Breast epithelium (tissue), 4 donors: Measurements from ENCODE around the gene PTPN6. TPM values are rescaled to one million over a fixed set of nuclear protein-coding genes. Genes with fewer than 3 reads are reported as not detected.
A peak's percentile ranks its signal among the peaks of the same experiment; 100 is the strongest.

Source experiments
- DNase-seq, 2 donors: peaks; one replicate each; pipeline ENCODE4 v3.0.0-alpha.2; 2019; ENCODE audit warnings: low spot score in 2 of 2
- H3K27ac ChIP-seq, 2 donors: fragments of 200-600 bp; sonication (generic) in 1 of 2; one replicate each; pipeline ENCODE4 v1.5.1; 2016 to 2019; ENCODE audit warnings: mild to moderate bottlenecking in 1 of 2
- H3K27me3 ChIP-seq, 2 donors: fragments of 200-600 bp; sonication (generic) in 1 of 2; one replicate each; pipeline versions ENCODE4 v1.5.1 to v1.6.0; 2017 to 2019; ENCODE audit warnings: control low read depth in 1 of 2, mild to moderate bottlenecking in 1 of 2
- H3K36me3 ChIP-seq: fragments of 200-600 bp; one replicate; pipeline ENCODE4 v1.5.1; 2019
- H3K4me1 ChIP-seq, 2 donors: fragments of 200-600 bp; sonication (generic); one replicate each; pipeline ENCODE4 v1.5.1; 2016 to 2019; ENCODE audit warnings: control low read depth in 1 of 2
- H3K4me3 ChIP-seq, 3 donors: fragments of 200-600 bp; sonication (generic); 1 replicate in 2 of 3; 2 replicates in 1 of 3; pipeline ENCODE4 v1.5.1; 2016 to 2019; ENCODE audit warnings: mild to moderate bottlenecking in 3 of 3, moderate library complexity in 2 of 3
- H3K9me3 ChIP-seq, 2 donors: fragments of 200-600 bp; sonication (generic) in 1 of 2; one replicate each; pipeline ENCODE4 v1.5.1; 2016 to 2019; ENCODE audit warnings: control low read depth in 1 of 2
- CTCF ChIP-seq, 3 donors: fragments of 450-650 bp; IDR thresholded peaks; one replicate each; pipeline ENCODE4 v1.5.1; 2016 to 2017; ENCODE audit warnings: antibody characterized with exemption in 3 of 3, mild to moderate bottlenecking in 3 of 3, moderate library complexity in 3 of 3
- POLR2A ChIP-seq: fragments of 450-650 bp; IDR thresholded peaks from one replicate; pipeline ENCODE4 v1.6.1; 2016; ENCODE audit warnings: antibody characterized with exemption, mild to moderate bottlenecking, moderate library complexity
- POLR2AphosphoS5 ChIP-seq, 3 donors: sonication (generic); formaldehyde crosslinking; IDR thresholded peaks; one replicate each; pipeline ENCODE4 v1.6.1; 2017; ENCODE audit warnings: antibody characterized with exemption in 3 of 3
- intact Hi-C: fragments of 100-400 bp; cut with DNase I; formaldehyde crosslinking; loops from one replicate; pipeline ENCODE4 v1.15.1; 2023; ENCODE audit warnings: low total_unique reads
- total RNA-seq, 3 donors: library from RNA; depleted of rRNA; stranded (reverse); fragments of >200 nt; gene quantifications; one replicate each; pipeline ENCODE4 v1.1.0, GENCODE V29; 2016

PTPN6 gene
- total RNA-seq, 3 donors from 2014 or later = 14.7 to 28.0 (median 20.3) TPM

DNA sequence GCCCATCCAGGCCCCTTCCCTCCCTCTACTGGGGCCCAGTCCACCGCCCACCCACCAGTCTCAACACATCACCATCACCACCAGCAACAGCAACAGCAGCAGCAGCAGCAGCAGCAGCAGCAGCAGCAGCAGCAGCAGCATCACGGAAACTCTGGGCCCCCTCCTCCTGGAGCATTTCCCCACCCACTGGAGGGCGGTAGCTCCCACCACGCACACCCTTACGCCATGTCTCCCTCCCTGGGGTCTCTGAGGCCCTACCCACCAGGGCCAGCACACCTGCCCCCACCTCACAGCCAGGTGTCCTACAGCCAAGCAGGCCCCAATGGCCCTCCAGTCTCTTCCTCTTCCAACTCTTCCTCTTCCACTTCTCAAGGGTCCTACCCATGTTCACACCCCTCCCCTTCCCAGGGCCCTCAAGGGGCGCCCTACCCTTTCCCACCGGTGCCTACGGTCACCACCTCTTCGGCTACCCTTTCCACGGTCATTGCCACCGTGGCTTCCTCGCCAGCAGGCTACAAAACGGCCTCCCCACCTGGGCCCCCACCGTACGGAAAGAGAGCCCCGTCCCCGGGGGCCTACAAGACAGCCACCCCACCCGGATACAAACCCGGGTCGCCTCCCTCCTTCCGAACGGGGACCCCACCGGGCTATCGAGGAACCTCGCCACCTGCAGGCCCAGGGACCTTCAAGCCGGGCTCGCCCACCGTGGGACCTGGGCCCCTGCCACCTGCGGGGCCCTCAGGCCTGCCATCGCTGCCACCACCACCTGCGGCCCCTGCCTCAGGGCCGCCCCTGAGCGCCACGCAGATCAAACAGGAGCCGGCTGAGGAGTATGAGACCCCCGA lies 14.3 kb upstream of the PTPN6 start:
- intact Hi-C loops = no loop called here
- H3K9me3 ChIP-seq = no peaks in the 10 kb centered on the region
- no peaks in the 10 kb centered on the region for H3K27me3 ChIP-seq
- H3K27ac ChIP-seq = peak overlapping the region; percentile 96 to 99
- DNase-seq = no peak
- peak overlapping the region; percentile 60 to 69 (median 62) for H3K4me3 ChIP-seq
- peaks cover 8 to 42% of the 10 kb centered on the region in 2 donors for H3K4me1 ChIP-seq
- TF ChIP-seq POLR2AphosphoS5 (IDR thresholded peaks at IDR 0.05) (no peak), POLR2A (no peak), CTCF (IDR thresholded peaks at IDR 0.05) (no peak)
- no peaks in the 10 kb centered on the region for H3K36me3 ChIP-seq

DNA sequence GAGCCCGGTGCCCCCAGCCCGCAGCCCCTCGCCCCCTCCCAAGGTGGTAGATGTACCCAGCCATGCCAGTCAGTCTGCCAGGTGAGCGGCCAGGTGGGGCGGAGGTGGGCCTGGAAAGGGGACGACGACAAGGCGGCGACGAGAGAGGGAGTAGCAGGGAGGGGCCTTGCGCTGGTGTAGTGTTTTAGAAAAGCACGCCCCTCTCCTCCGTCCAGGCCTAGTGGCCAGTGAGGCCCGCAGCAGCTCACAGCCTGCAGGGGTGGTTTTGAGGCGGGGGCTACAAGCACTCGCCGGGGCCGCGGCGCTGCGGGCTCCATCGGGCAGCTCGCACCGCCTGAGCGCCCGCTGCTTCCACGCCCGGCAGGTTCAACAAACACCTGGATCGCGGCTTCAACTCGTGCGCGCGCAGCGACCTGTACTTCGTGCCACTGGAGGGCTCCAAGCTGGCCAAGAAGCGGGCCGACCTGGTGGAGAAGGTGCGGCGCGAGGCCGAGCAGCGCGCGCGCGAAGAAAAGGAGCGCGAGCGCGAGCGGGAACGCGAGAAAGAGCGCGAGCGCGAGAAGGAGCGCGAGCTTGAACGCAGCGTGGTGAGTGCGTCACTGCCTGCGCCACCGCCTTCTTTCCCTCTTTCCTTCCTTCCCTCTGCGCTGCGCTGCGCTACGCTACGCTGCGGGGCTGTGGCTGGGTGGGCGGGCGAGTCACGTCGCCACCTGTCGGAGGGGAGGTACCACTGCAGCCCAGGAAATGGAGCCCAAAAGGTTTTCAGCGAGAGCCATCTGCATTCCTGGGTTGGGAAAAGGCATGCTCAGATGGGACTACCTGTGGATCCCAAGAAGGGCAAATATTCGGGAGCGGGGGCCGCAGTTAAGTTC lies 13.4 kb upstream of the PTPN6 start:
- TF ChIP-seq POLR2A (peak; percentile 54), POLR2AphosphoS5 (IDR thresholded peaks at IDR 0.05) (peak; percentile 96 to 99 (median 97)), CTCF (IDR thresholded peaks at IDR 0.05) (peak; percentile 96 to 97 (median 96))
- peak; percentile 92 to 95 for DNase-seq
- peaks cover 11 to 34% of the 10 kb centered on the region in 2 donors for H3K4me1 ChIP-seq
- H3K27me3 ChIP-seq = no peaks in the 10 kb centered on the region
- intact Hi-C loops = no loop called here
- peak overlapping the region; percentile 96 to 99 for H3K27ac ChIP-seq
- peak overlapping the region; percentile 60 to 69 (median 62) for H3K4me3 ChIP-seq
- no peaks in the 10 kb centered on the region for H3K36me3 ChIP-seq
- H3K9me3 ChIP-seq = no peaks in the 10 kb centered on the region

DNA sequence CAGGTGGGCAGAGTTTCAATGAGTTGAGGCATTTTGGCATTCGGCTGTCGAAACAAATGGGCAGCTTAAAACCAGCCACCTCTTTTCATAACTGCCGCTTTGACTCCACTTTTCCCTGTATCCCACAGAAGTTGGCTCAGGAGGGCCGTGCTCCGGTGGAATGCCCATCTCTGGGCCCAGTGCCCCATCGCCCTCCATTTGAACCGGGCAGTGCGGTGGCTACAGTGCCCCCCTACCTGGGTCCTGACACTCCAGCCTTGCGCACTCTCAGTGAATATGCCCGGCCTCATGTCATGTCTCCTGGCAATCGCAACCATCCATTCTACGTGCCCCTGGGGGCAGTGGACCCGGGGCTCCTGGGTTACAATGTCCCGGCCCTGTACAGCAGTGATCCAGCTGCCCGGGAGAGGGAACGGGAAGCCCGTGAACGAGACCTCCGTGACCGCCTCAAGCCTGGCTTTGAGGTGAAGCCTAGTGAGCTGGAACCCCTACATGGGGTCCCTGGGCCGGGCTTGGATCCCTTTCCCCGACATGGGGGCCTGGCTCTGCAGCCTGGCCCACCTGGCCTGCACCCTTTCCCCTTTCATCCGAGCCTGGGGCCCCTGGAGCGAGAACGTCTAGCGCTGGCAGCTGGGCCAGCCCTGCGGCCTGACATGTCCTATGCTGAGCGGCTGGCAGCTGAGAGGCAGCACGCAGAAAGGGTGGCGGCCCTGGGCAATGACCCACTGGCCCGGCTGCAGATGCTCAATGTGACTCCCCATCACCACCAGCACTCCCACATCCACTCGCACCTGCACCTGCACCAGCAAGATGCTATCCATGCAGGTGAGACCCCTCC lies 12.6 kb upstream of the PTPN6 start:
- H3K27me3 ChIP-seq = no peaks in the 10 kb centered on the region
- no peaks in the 10 kb centered on the region for H3K9me3 ChIP-seq
- H3K27ac ChIP-seq = peak overlapping the region; percentile 96 to 99
- H3K4me1 ChIP-seq = peaks cover 15 to 27% of the 10 kb centered on the region in 2 donors
- intact Hi-C loops = no loop called here
- DNase-seq = no peak
- peak overlapping the region; percentile 60 to 69 (median 62) for H3K4me3 ChIP-seq
- no peaks in the 10 kb centered on the region for H3K36me3 ChIP-seq
- TF ChIP-seq CTCF (IDR thresholded peaks at IDR 0.05) (no peak), POLR2A (no peak), POLR2AphosphoS5 (IDR thresholded peaks at IDR 0.05) (peak in 1 of 3 donors; percentile 7)

GRCh38 chr12:6939191-6939540 lies 12.0 kb upstream of the PTPN6 start:
- no peaks in the 10 kb centered on the region for H3K36me3 ChIP-seq
- H3K27ac ChIP-seq = peak overlapping the region; percentile 96 to 99
- H3K9me3 ChIP-seq = no peaks in the 10 kb centered on the region
- DNase-seq = no peak
- no peak overlapping the region for H3K4me3 ChIP-seq
- no peak for TF ChIP-seq CTCF (IDR thresholded peaks at IDR 0.05)
- TF ChIP-seq POLR2AphosphoS5 (IDR thresholded peaks at IDR 0.05) = peak in 1 of 3 donors; percentile 15
- peaks cover 15 to 21% of the 10 kb centered on the region in 2 donors for H3K4me1 ChIP-seq
- no peaks in the 10 kb centered on the region for H3K27me3 ChIP-seq
- intact Hi-C loops = no loop called here
